Urinary bladder (tissue), 4 donors: ENCODE measurements around the gene GBX2. TPM values are rescaled to one million over a fixed set of nuclear protein-coding genes. Genes with fewer than 3 reads are reported as not detected.

ENCODE experiments used
- DNase-seq: peaks from one replicate; pipeline ENCODE4 v3.0.0-alpha.2; 2015; ENCODE audit errors: extremely low spot score
- H3K27ac ChIP-seq: one replicate; pipeline ENCODE4 v1.5.1; 2013; ENCODE audit warnings: low read depth, mild to moderate bottlenecking, moderate library complexity
- H3K36me3 ChIP-seq: one replicate; pipeline ENCODE4 v1.6.1; 2013; ENCODE audit warnings: mild to moderate bottlenecking, moderate library complexity; ENCODE audit not compliant: insufficient read depth
- H3K4me1 ChIP-seq: one replicate; pipeline ENCODE4 v1.6.1; 2013; ENCODE audit warnings: mild to moderate bottlenecking, moderate library complexity; ENCODE audit not compliant: insufficient read depth
- H3K4me3 ChIP-seq: one replicate; pipeline ENCODE4 v1.5.1; 2013; ENCODE audit warnings: low read depth, low read length
- WGBS: extraction: QIAGEN DNeasy Blood & Tissue Kit; methylation state at CpG from one replicate; pipeline ENCODE4 v1.1.7; 2013; 5-methylcytosine and 5-hydroxymethylcytosine counted together
- polyA plus RNA-seq: library from polyadenylated mRNA; stranded (reverse); fragments of 200-250 nt; gene quantifications from one replicate; pipeline ENCODE4 v1.2.3, GENCODE V29; 2013
- total RNA-seq: library from RNA; depleted of rRNA; stranded (reverse); fragments of >200 nt; gene quantifications from one replicate; pipeline ENCODE4 v1.2.3, GENCODE V29; 2014
- donor health status: healthy with polysubstance abuse.
- donor health status: healthy.

The GBX2 gene
- not detected for total RNA-seq
- not detected for polyA plus RNA-seq

- peak within 1 kb of the TSS; percentile 33 for H3K4me3 ChIP-seq
- H3K27ac ChIP-seq: no peak within 1 kb of the TSS
- 2% methylated on average over 105 of the region's 105 CpGs for WGBS
- H3K4me1 ChIP-seq: peaks cover 3% of the 10 kb centered on the region
- H3K36me3 ChIP-seq: no peaks in the 10 kb centered on the region
- no peak for DNase-seq
Measured at GRCh38 chr2:236168110-236169080, at the start of gene GBX2. Gene GBX2, minus strand, starts transcription at chr2:236168386. Its CDS starts 415 bp downstream, at chr2:236167971.

GRCh38 chr2:236217926-236218325, 49.7 kb upstream of the GBX2 start:
- Histone ChIP-seq H3K4me3 (no peak overlapping the region), H3K36me3 (no peaks in the 10 kb centered on the region), H3K27ac (no peak overlapping the region), H3K4me1 (no peaks in the 10 kb centered on the region)
- DNase-seq: no peak
- 35% methylated on average over 4 of the region's 4 CpGs for WGBS

GRCh38 chr2:236216711-236217110, 48.5 kb upstream of the GBX2 start:
- H3K4me1 ChIP-seq: no peaks in the 10 kb centered on the region
- WGBS: 93% methylated on average over 7 of the region's 7 CpGs
- H3K36me3 ChIP-seq: no peaks in the 10 kb centered on the region
- no peak overlapping the region for H3K4me3 ChIP-seq
- H3K27ac ChIP-seq: no peak overlapping the region
- no peak for DNase-seq

GRCh38 chr2:236215761-236216333, 47.7 kb upstream of the GBX2 start:
- Histone ChIP-seq H3K4me3 (no peak overlapping the region), H3K36me3 (no peaks in the 10 kb centered on the region), H3K27ac (no peak overlapping the region), H3K4me1 (no peaks in the 10 kb centered on the region)
- WGBS: 93% methylated on average over 12 of the region's 12 CpGs
- no peak for DNase-seq

GRCh38 chr2:236215196-236215595, 47.0 kb upstream of the GBX2 start:
- Histone ChIP-seq H3K4me3 (no peak overlapping the region), H3K4me1 (no peaks in the 10 kb centered on the region), H3K36me3 (no peaks in the 10 kb centered on the region), H3K27ac (no peak overlapping the region)
- DNase-seq: no peak
- WGBS: 87% methylated on average over 6 of the region's 6 CpGs

- Histone ChIP-seq H3K27ac (no peak overlapping the region), H3K4me3 (no peak overlapping the region), H3K36me3 (no peaks in the 10 kb centered on the region), H3K4me1 (no peaks in the 10 kb centered on the region)
- 32% methylated on average over 92 of the region's 92 CpGs for WGBS
- no peak for DNase-seq
Measured at GRCh38 chr2:236214376-236214995, 46.3 kb upstream of the GBX2 start.

- Histone ChIP-seq H3K27ac (no peak overlapping the region), H3K36me3 (no peaks in the 10 kb centered on the region), H3K4me3 (no peak overlapping the region), H3K4me1 (no peaks in the 10 kb centered on the region)
- DNase-seq: no peak
- 88% methylated on average over 25 of the region's 25 CpGs for WGBS
Measured at GRCh38 chr2:236211296-236211695, 43.1 kb upstream of the GBX2 start.

- no peaks in the 10 kb centered on the region for H3K4me1 ChIP-seq
- 75% methylated on average over 8 of the region's 8 CpGs for WGBS
Measured at GRCh38 chr2:236210536-236210935, 42.4 kb upstream of the GBX2 start.

GRCh38 chr2:236209996-236210395, 41.8 kb upstream of the GBX2 start:
- H3K4me1 ChIP-seq: no peaks in the 10 kb centered on the region
- no peak overlapping the region for H3K27ac ChIP-seq
- 90% methylated on average over 5 of the region's 5 CpGs for WGBS
- DNase-seq: no peak
- H3K4me3 ChIP-seq: no peak overlapping the region
- no peaks in the 10 kb centered on the region for H3K36me3 ChIP-seq

More at GRCh38 chr2:236210536-236210935, 42.4 kb upstream of the GBX2 start:
- DNase-seq: no peak
- Histone ChIP-seq H3K4me3 (no peak overlapping the region), H3K36me3 (no peaks in the 10 kb centered on the region), H3K27ac (no peak overlapping the region)

GRCh38 chr2:236209535-236209934, 41.3 kb upstream of the GBX2 start:
- Histone ChIP-seq H3K36me3 (no peaks in the 10 kb centered on the region), H3K4me1 (no peaks in the 10 kb centered on the region), H3K4me3 (no peak overlapping the region), H3K27ac (no peak overlapping the region)
- 67% methylated on average over 6 of the region's 6 CpGs for WGBS
- no peak for DNase-seq

GRCh38 chr2:236208019-236208926, 40.1 kb upstream of the GBX2 start:
- Histone ChIP-seq H3K4me1 (no peaks in the 10 kb centered on the region), H3K4me3 (no peak overlapping the region), H3K27ac (no peak overlapping the region), H3K36me3 (no peaks in the 10 kb centered on the region)
- no peak for DNase-seq
- WGBS: 71% methylated on average over 28 of the region's 28 CpGs

GRCh38 chr2:236207472-236207871, 39.3 kb upstream of the GBX2 start:
- no peak for DNase-seq
- Histone ChIP-seq H3K4me3 (no peak overlapping the region), H3K36me3 (no peaks in the 10 kb centered on the region), H3K4me1 (no peaks in the 10 kb centered on the region), H3K27ac (no peak overlapping the region)
- 90% methylated on average over 11 of the region's 11 CpGs for WGBS
